B cell (primary cell): Measurements from ENCODE around the gene SMIM45.

Experiments
- ATAC-seq: fragments of 200-7000 bp; cut with Tn5 transposase; one replicate; pipeline ENCODE4 v1.10.0; 2021; ENCODE audit warnings: low read depth, mild to moderate bottlenecking, moderate number of reproducible peaks, moderate library complexity
- CTCF ChIA-PET: fragments of 350-600 bp; sonication (Branson Sonifier 250); formaldehyde crosslinking; loops from one replicate; lab custom pipeline; 2021; ENCODE audit warnings: antibody characterized with exemption, inconsistent platforms; lab: Charles Lee
- POLR2A ChIA-PET: fragments of 350-600 bp; sonication (Branson Sonifier 250); formaldehyde crosslinking; loops from one replicate; lab custom pipeline; 2021; ENCODE audit warnings: antibody characterized with exemption; lab: Charles Lee
- DNase-seq: peaks from one replicate; pipeline ENCODE4 v3.0.0; 2013
- H2AFZ ChIP-seq: 2 replicates; pipeline ENCODE4 v1.6.1; 2012; ENCODE audit warnings: mild to moderate bottlenecking, low read depth, low read length; ENCODE audit not compliant: insufficient read depth, poor library complexity, severe bottlenecking
- H3K27ac ChIP-seq, 2 donors: 1 replicate in 1 of 2; 2 replicates in 1 of 2; pipeline ENCODE4 v1.5.1; 2012 to 2013; ENCODE audit warnings: low read length in 2 of 2, mild to moderate bottlenecking in 2 of 2, moderate library complexity in 1 of 2
- H3K27me3 ChIP-seq, 4 experiments: fragments of 200-600 bp in 1 of 4; sonication (generic) in 1 of 4; replicated peaks in 1 of 4; 1 replicate in 2 of 4; 2 replicates in 2 of 4; pipeline versions ENCODE4 v1.6.1 to v1.7.0; 2013 to 2016; ENCODE audit warnings: low read length in 3 of 4, mild to moderate bottlenecking in 2 of 4, mixed read lengths in 1 of 4, moderate library complexity in 1 of 4; ENCODE audit not compliant: insufficient read depth in 4 of 4, control insufficient read depth in 3 of 4; ENCODE audit errors: control extremely low read depth in 1 of 4
- H3K36me3 ChIP-seq, 2 experiments: replicated peaks in 1 of 2; 1 replicate in 1 of 2; 2 replicates in 1 of 2; pipeline versions ENCODE4 v1.6.1 to v1.7.1; 2013; ENCODE audit warnings: low read length in 1 of 2; ENCODE audit not compliant: insufficient read depth in 2 of 2, control insufficient read depth in 1 of 2; ENCODE audit errors: control extremely low read depth in 1 of 2, extremely low read depth in 1 of 2
- H3K4me1 ChIP-seq, 2 donors: fragments of 200-600 bp in 1 of 2; sonication (generic) in 1 of 2; 1 replicate in 1 of 2; 2 replicates in 1 of 2; pipeline versions ENCODE4 v1.5.1 to v1.6.1; 2013 to 2017; ENCODE audit warnings: low read length in 2 of 2; ENCODE audit not compliant: control insufficient read depth in 2 of 2, insufficient read depth in 2 of 2
- H3K4me2 ChIP-seq: replicated peaks from 2 replicates; pipeline ENCODE3; 2012; ENCODE audit warnings: mild to moderate bottlenecking, low read depth, low read length; ENCODE audit not compliant: poor library complexity, severe bottlenecking
- H3K4me3 ChIP-seq, 5 experiments: fragments of 200-600 bp in 1 of 5; sonication (generic) in 1 of 5; 1 replicate in 3 of 5; 2 replicates in 2 of 5; pipeline versions ENCODE4 v1.5.1 to v1.7.0; 2011 to 2016; ENCODE audit warnings: low read length in 4 of 5, mild to moderate bottlenecking in 4 of 5, low read depth in 2 of 5, control low read depth in 1 of 5, moderate library complexity in 1 of 5; ENCODE audit not compliant: insufficient read depth in 1 of 5; ENCODE audit errors: control extremely low read depth in 1 of 5, extremely low read depth in 1 of 5
- H3K79me2 ChIP-seq: fragments of 200-600 bp; sonication (generic); one replicate; pipeline ENCODE4 v1.6.0; 2016; ENCODE audit warnings: low read length; ENCODE audit not compliant: control insufficient read depth, insufficient read depth
- H3K9ac ChIP-seq: fragments of 200-600 bp; sonication (generic); 2 replicates; pipeline ENCODE4 v1.6.1; 2017; ENCODE audit warnings: mild to moderate bottlenecking, low read length, moderate library complexity
- H3K9me3 ChIP-seq, 3 donors: one replicate each; pipeline versions ENCODE4 v1.6.1 to v1.7.1; 2013; ENCODE audit warnings: low read length in 2 of 3; ENCODE audit not compliant: control insufficient read depth in 2 of 3, insufficient read depth in 1 of 3; ENCODE audit errors: control extremely low read depth in 1 of 3
- H4K20me1 ChIP-seq: 2 replicates; pipeline ENCODE4 v1.6.0; 2012; ENCODE audit warnings: mild to moderate bottlenecking, low read length; ENCODE audit not compliant: insufficient read depth, control insufficient read depth, poor library complexity, severe bottlenecking
- H3K27ac Mint-ChIP-seq: one replicate; pipeline ENCODE4 v1.8.0; 2021; ENCODE audit warnings: mixed read lengths
- H3K27me3 Mint-ChIP-seq: one replicate; pipeline ENCODE4 v1.8.0; 2021; ENCODE audit warnings: mixed read lengths
- H3K4me1 Mint-ChIP-seq: one replicate; pipeline ENCODE4 v1.8.0; 2021; ENCODE audit warnings: mixed read lengths
- H3K4me3 Mint-ChIP-seq: one replicate; pipeline ENCODE4 v1.8.0; 2021; ENCODE audit warnings: mixed read lengths
- H3K9me3 Mint-ChIP-seq: one replicate; pipeline ENCODE4 v1.8.0; 2022; ENCODE audit warnings: mixed read lengths; ENCODE audit not compliant: insufficient read depth
- EZH2 ChIP-seq: IDR thresholded peaks from 2 replicates; pipeline ENCODE4 v1.6.1; 2012; ENCODE audit warnings: borderline replicate concordance, low read depth, mild to moderate bottlenecking, moderate library complexity, low read length; ENCODE audit not compliant: insufficient read depth, poor library complexity, severe bottlenecking
- WGBS: methylation state at CpG from one replicate; pipeline ENCODE4 v1.1.5; 2013; ENCODE audit warnings: missing lambda C conversion rate; ENCODE audit not compliant: insufficient coverage; 5-methylcytosine and 5-hydroxymethylcytosine counted together
- intact Hi-C: fragments of 100-400 bp; cut with micrococcal nuclease; formaldehyde crosslinking; loops from one replicate; pipeline ENCODE4 v1.10.0; 2022
- TF ChIP-seq, protein P1 (sequence below): fragments of 200-600 bp; IDR thresholded peaks from one replicate; pipeline ENCODE4 v1.8.0; 2022; ENCODE audit warnings: antibody characterized with exemption, mild to moderate bottlenecking

The SMIM45 gene

GRCh38 chr22:41995211-41995610 is 43.3 kb downstream of the SMIM45 start:
- no peaks in the 10 kb centered on the region for H3K36me3 ChIP-seq
- H3K4me1 ChIP-seq = peaks cover 15 to 23% of the 10 kb centered on the region in 2 donors
- ATAC-seq (no peak), DNase-seq (no peak)
- intact Hi-C loops = no loop called here
- H3K27ac ChIP-seq = no peak overlapping the region
- H3K4me3 ChIP-seq = no peak overlapping the region
- peaks cover 0 to 10% (median 3%) of the 10 kb centered on the region in 4 experiments for H3K27me3 ChIP-seq
- H3K9me3 ChIP-seq = peaks cover 0 to 9% (median 0%) of the 10 kb centered on the region in 3 donors
- no peak overlapping the region for H2AFZ ChIP-seq
- H3K79me2 ChIP-seq = no peaks in the 10 kb centered on the region
- H3K4me3 Mint-ChIP-seq = no peak overlapping the region
- H3K27me3 Mint-ChIP-seq = peaks cover 12% of the 10 kb centered on the region
- no peak overlapping the region for H3K4me2 ChIP-seq
- TF ChIP-seq, protein P1, sequence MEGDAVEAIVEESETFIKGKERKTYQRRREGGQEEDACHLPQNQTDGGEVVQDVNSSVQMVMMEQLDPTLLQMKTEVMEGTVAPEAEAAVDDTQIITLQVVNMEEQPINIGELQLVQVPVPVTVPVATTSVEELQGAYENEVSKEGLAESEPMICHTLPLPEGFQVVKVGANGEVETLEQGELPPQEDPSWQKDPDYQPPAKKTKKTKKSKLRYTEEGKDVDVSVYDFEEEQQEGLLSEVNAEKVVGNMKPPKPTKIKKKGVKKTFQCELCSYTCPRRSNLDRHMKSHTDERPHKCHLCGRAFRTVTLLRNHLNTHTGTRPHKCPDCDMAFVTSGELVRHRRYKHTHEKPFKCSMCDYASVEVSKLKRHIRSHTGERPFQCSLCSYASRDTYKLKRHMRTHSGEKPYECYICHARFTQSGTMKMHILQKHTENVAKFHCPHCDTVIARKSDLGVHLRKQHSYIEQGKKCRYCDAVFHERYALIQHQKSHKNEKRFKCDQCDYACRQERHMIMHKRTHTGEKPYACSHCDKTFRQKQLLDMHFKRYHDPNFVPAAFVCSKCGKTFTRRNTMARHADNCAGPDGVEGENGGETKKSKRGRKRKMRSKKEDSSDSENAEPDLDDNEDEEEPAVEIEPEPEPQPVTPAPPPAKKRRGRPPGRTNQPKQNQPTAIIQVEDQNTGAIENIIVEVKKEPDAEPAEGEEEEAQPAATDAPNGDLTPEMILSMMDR = no peak
- no peak for TF ChIP-seq EZH2
- WGBS = 93% methylated on average over 2 of the region's 3 CpGs
- H3K27ac Mint-ChIP-seq = no peak overlapping the region
- H3K9me3 Mint-ChIP-seq = no peaks in the 10 kb centered on the region
- H3K9ac ChIP-seq = no peak overlapping the region
- H3K4me1 Mint-ChIP-seq = peaks cover 22% of the 10 kb centered on the region
- ChIA-PET CTCF (no interaction called here), POLR2A (no interaction called here)
- no peaks in the 10 kb centered on the region for H4K20me1 ChIP-seq

- no peak overlapping the region for H3K27ac ChIP-seq
- POLR2A ChIA-PET = interaction anchor here (0.6 kb wide), 1 partner anchor 778 kb away, joined by 4 read pairs; no protein-coding TSS in a partner anchor
- H3K27me3 ChIP-seq = peaks cover 0 to 10% (median 3%) of the 10 kb centered on the region in 4 experiments
- TF ChIP-seq, protein P1 = no peak
- no peak for TF ChIP-seq EZH2
- H3K4me3 ChIP-seq = no peak overlapping the region
- H4K20me1 ChIP-seq = no peaks in the 10 kb centered on the region
- ATAC-seq = no peak
- Mint-ChIP-seq H3K9me3 (no peaks in the 10 kb centered on the region), H3K27ac (no peak overlapping the region), H3K4me3 (no peak overlapping the region), H3K4me1 (peaks cover 25% of the 10 kb centered on the region), H3K27me3 (peaks cover 7% of the 10 kb centered on the region)
- no peak overlapping the region for H3K9ac ChIP-seq
- no peaks in the 10 kb centered on the region for H3K36me3 ChIP-seq
- no peak overlapping the region for H2AFZ ChIP-seq
- CTCF ChIA-PET = no interaction called here
- intact Hi-C loops = no loop called here
- no peak overlapping the region for H3K4me2 ChIP-seq
- H3K79me2 ChIP-seq = no peaks in the 10 kb centered on the region
- 88% methylated on average over 5 of the region's 5 CpGs for WGBS
- peaks cover 0 to 9% (median 0%) of the 10 kb centered on the region in 3 donors for H3K9me3 ChIP-seq
- no peak for DNase-seq
- H3K4me1 ChIP-seq = peaks cover 15 to 23% of the 10 kb centered on the region in 2 donors
Measured at GRCh38 chr22:41996826-41997225, 44.9 kb downstream of the SMIM45 start.
